ENCODE results near the gene RNF148.

RNF148 gene, protein sequence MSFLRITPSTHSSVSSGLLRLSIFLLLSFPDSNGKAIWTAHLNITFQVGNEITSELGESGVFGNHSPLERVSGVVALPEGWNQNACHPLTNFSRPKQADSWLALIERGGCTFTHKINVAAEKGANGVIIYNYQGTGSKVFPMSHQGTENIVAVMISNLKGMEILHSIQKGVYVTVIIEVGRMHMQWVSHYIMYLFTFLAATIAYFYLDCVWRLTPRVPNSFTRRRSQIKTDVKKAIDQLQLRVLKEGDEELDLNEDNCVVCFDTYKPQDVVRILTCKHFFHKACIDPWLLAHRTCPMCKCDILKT

GRCh38 chr7:122702872-122703510, at the start of gene RNF148:
TSS of gene RNF148 (minus strand) at chr7:122702922. CDS start at chr7:122702750, 172 bp downstream.
- no peak for DNase-seq (ENCODE audit: low read depth in 2 of 2)

- no peak for DNase-seq (ENCODE audit: low read depth in 2 of 2)
Measured at GRCh38 chr7:122750389-122750788, 47.7 kb upstream of the RNF148 start.

- DNase-seq (ENCODE audit: low read depth in 2 of 2), result no peak
Measured at GRCh38 chr7:122748195-122748594, 45.5 kb upstream of the RNF148 start.

- DNase-seq (ENCODE audit: low read depth in 2 of 2), result no peak
Measured at GRCh38 chr7:122746948-122747347, 44.2 kb upstream of the RNF148 start.

- DNase-seq (ENCODE audit: low read depth in 2 of 2), result no peak
Measured at GRCh38 chr7:122743211-122743610, 40.5 kb upstream of the RNF148 start.

DNA sequence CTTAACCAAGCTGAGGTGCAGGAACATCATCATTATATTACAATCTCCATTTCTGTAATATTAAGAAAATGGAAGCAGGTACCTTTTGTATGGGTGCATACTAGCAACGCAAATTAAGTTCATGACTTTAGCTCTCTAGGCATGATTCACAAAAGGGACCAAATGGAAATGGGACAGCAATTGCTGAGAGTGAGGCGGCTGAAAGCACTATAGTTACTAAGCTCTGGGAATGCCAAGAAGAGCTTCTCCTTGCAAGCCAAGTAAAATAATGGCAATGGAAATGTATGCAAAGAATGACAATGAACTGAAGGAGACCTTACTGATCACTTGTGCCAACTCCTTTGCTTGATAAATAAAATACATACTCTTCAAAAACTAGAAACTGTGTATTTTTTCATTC, 36.2 kb upstream of the RNF148 start:
- DNase-seq (ENCODE audit: low read depth in 2 of 2), result no peak

GRCh38 chr7:122736183-122736582, 33.5 kb upstream of the RNF148 start:
- DNase-seq (ENCODE audit: low read depth in 2 of 2), result no peak

GRCh38 chr7:122727759-122728158, 25.0 kb upstream of the RNF148 start:
- DNase-seq (ENCODE audit: low read depth in 2 of 2), result no peak

- no peak for DNase-seq (ENCODE audit: low read depth in 2 of 2)
Measured at GRCh38 chr7:122727354-122727753, 24.6 kb upstream of the RNF148 start.

- DNase-seq (ENCODE audit: low read depth in 2 of 2), result no peak
Measured at GRCh38 chr7:122726881-122727280, 24.2 kb upstream of the RNF148 start.

GRCh38 chr7:122724366-122724765, 21.6 kb upstream of the RNF148 start:
- no peak for DNase-seq (ENCODE audit: low read depth in 2 of 2)

DNA sequence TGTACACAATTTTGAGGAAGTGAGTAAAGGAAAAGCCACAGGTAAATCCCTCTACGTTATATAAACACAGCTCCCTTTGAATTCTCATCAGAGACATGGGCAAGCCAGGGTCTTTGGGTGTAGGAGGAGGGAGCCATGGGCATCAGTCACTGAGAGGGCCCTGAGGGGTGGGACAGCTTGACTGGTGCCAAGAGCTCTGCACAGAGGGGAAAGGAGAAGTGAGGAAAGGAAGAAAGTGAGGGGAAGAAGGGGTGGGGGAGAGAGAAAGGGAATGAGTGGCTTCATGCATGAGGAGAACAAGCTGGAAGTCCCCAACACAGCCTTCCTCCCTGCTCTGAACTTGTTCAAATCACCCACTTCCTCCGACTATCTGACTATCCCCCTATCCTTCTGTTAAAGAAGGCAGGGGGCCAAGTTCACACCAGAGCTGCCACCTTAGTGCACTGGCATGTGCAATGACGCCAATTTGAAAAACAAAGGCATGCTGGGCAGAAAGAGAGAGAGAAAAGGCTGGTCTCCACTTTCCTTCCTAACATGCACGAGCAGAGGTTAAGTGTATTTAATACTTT, 16.4 kb upstream of the RNF148 start:
- no peak for DNase-seq (ENCODE audit: low read depth in 2 of 2)

GRCh38 chr7:122717356-122718089, 14.8 kb upstream of the RNF148 start:
- no peak for DNase-seq (ENCODE audit: low read depth in 2 of 2)

- DNase-seq (ENCODE audit: low read depth in 2 of 2), result no peak
Measured at GRCh38 chr7:122715183-122715582, 12.5 kb upstream of the RNF148 start.

- DNase-seq (ENCODE audit: low read depth in 2 of 2), result no peak
Measured at GRCh38 chr7:122710916-122711315, 8.2 kb upstream of the RNF148 start.

DNA sequence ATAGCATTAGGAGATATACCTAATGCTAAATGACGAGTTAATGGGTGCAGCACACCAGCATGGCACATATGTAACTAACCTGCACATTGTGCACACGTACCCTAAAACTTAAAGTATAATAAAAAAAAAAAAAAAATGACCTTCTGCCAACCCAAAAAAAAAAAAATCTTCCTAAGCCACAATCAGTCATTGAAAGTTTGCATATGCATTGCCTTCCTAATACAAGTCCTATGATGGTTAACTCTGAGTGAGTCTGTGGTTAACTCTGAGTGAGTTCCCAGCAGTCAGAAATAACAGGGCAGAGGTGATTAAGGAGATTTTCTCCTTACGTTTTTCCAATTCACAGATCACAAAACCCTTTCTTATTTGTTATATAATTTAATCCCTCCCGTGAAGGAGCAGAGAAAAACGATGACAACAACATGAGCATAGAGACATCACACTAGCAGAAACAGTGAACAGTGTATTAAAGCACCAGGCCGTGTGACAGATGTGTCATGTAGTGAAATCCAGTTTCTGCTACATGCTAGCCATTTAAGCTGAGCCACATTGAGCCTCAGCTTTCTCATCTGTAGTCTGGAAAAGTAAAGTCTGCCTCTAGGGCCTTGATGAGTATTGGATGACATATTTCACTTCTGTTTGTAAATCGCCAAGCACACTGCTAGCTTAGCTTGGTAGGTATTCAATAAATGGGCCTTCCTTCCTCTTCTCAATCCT, 7.4 kb upstream of the RNF148 start:
- DNase-seq (ENCODE audit: low read depth in 2 of 2), result no peak

DNA sequence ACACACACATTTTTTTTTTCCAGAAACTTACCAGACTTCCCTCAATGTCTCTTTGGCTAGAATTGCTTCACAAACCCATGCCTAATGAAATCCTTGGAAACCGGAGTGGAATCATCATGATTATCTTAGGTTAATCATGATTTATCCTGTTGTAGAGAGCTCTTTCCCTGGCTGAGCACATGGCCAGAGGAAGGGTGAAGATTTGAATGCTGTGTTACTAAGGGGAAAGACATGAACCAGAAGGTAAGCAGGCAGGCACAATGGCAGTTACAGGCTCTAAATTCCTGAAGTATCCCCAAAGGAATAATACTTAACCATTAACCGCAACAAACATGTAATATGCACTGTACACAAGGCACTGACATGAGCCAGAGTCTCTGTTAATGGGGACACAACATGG, 4.1 kb upstream of the RNF148 start:
- no peak for DNase-seq (ENCODE audit: low read depth in 2 of 2)

DNA sequence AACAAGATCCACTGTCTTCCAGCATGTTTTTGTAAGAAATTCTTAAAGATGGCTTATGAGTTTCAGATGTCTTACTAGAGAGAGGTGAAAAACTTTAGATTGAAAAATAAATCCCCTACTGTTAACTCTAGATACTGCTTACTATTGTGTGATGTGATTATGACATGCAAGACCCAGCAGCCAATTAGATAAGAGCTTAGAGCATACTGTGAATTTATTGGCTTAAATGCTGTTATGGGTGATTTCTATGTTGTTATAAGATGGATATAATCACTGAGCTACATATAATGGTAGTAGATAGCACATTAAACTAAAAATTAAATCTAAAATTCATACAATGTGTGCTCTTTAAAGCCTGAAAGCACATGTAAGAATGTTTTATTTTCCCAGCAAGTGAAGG, 3.7 kb downstream of the RNF148 start, which contains the start of gene RNF133:
RNF133 (minus strand) TSS at position 101 of the 400 bp plus-strand sequence. CDS start 199 bp downstream, outside the sequence.
- no peak for DNase-seq (ENCODE audit: low read depth in 2 of 2)

DNA sequence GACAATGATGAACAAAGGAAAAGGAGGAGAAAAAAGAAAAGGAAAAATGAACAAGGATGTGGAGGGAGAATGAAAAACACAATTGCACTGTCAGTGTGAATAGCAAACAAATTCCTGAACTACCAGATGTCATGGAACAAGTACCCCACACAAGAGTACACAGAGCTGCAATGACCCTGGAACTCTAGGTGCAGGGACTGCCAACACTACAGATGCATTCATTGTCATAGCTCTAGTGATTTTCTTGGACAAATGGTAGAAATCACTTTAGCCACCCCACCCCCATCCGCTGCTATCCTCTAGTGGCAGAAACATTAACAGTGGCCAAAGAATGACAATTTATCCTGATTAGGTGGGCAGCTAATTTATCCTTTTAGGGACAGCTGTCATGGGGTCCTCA, 6.9 kb downstream of the RNF148 start:
- no peak for DNase-seq (ENCODE audit: low read depth in 2 of 2)

DNA sequence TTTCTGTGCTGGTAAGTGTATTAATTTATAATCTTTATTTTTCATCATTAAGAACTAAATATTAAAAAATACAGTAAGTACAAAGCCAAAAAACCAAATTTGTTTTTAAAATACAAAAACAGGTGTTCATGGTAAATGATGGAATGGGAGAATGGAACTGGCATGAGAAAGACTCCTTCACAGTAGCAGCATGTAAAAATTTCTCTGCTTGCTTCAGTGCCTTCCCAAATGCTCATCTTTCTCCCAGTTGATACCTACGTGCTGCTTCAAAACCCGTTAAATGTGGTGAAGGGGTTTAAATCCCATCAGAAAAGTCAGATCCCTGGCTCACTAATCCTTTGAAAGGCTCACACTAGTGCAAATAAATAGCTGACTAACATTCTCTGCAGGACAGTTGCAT, 8.0 kb downstream of the RNF148 start:
- no peak for DNase-seq (ENCODE audit: low read depth in 2 of 2)

- no peak for DNase-seq (ENCODE audit: low read depth in 2 of 2)
Measured at GRCh38 chr7:122692769-122693309, 9.9 kb downstream of the RNF148 start.
